ENCODE measurements around the gene BBIP1.

Gene BBIP1

GRCh38 chr10:110861476-110861875 lies 57.5 kb downstream of the BBIP1 start:
- DNase-seq = no peak

- no peak for DNase-seq
These were observed 58.3 kb downstream of the BBIP1 start for GRCh38 chr10:110860576-110861241.

DNA sequence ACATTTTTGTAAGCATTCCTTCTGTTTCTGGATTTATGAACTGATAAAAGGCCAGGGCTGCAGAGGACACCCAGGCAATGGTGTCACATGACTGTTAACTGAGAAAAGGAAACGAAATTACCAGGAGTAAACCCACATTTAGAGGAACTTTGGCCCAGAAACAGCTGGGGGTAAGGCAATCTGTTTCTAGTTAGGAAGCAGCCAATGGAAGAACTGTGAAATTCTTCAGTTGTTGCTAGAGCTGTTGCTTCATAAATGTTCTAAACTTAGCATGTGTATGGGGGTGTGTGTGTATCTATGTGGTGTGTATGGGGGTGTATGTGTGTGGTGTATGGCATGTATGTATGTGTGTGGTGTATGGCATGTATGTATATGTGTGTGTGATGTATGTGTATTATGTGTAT lies 59.0 kb downstream of the BBIP1 start:
- no peak for DNase-seq

DNA sequence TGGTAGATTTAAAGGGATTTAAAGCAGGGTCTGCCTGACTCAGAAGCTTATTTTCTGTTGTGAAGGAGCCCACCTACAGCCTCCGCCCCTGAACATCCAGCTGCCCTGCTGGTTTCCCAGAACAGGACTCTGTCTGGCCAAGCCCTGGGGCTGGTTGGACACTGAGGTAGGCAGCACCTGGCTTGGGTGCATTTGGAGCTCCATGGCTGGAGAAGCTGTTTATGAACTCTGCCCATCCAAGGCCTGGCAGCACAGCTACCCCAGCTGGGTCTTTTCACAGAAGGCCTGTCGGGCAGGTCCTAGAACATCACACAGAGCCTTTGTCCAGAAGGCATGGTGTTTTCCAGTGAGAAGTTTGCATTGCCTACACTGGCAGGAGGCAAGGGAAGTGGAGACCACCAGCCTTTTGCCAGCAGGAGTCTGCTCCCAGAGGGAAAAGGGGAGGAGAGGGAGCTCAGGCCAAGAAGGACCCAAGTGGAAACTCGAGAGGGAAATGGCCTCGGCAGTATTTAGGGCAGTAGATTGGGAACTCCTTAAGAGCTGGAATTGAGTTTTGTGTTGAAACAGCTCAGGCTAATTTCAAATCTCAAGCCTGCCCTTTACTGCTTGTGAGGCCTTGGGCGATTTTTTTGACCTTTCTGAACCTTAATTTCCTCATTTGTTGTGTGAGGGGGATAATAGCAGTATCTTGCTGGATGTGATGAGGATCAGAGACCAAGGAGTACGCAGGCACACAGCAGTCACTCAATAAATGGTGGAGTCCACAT lies 59.6 kb downstream of the BBIP1 start:
- no peak for DNase-seq

- DNase-seq = no peak
These were observed 60.6 kb downstream of the BBIP1 start for GRCh38 chr10:110858297-110858934.

DNA sequence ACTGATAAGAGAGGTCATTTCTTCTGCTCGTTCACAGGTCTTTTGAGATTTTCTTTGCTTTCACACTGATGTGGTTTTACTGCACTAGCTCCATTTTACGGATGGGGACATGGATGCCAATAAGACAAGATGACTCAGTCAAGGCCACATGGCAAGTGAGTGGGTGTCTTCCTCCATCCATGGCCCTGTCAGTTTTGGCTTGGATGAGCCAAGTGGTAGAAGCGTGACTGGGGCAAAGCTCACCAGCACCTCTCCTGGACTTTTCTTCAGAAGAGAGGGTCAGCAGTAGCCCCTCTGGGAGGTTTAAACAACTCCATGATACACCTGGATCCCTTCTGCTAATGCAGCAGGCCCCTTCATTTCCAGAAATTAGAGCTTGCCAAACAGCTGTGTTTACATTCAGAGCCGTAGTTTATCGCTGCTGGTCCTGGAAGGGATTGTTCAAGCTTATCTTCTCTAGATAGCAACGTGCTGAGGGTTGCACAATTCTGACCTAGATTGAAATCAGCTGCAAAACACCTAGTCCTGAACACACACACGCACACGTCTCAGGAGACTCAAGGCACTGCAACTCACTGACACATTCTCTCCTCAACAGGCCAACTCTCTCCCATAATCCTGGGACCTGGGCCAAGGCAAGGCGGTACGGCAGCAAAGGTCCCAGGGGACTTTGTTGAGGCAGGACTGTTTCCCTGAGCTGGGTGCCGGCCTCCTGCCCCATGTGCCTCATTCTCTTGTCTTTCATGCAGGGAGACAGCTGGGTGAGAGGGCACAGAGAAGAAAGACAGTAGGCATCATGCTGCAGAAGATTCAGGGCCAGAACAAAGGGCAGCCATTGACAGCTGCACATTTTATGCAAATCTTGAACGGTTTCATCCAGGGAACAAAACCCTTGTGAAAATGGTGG lies 61.5 kb downstream of the BBIP1 start:
- DNase-seq = no peak

GRCh38 chr10:110853921-110854605 lies 64.9 kb downstream of the BBIP1 start:
- DNase-seq = no peak

- no peak for DNase-seq
These were observed 66.0 kb downstream of the BBIP1 start for GRCh38 chr10:110852947-110853346.

DNA sequence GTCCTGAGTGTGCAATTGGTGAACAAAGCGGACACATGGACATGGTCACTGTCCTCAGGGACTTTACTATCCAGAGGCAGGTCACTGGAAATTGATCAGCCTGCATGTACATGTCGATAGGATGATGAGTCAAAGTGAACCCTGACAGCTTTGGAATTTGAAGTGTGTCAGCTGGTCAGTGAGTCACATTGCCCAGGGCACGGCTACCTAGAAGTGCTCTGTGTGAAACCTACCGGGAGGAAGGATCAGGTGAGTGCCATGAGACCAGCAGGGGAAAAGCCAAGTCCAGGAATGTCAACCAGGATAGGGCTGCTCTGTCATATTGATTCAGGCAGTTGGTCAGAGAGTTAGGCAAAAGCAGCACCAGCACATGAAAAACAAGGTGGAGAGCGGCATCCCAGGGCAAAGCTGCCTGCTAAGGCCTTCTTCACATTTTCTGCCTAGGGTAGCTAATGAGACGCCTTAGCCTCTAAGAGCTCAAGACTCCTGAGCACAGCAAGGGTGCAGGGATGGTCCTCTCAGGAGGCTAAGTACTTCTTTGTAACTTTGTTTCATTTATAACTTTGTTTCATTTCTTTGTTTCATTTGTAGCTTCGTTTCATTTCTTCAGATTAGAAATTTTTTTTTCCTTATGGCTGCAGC lies 66.6 kb downstream of the BBIP1 start:
- DNase-seq = no peak

DNA sequence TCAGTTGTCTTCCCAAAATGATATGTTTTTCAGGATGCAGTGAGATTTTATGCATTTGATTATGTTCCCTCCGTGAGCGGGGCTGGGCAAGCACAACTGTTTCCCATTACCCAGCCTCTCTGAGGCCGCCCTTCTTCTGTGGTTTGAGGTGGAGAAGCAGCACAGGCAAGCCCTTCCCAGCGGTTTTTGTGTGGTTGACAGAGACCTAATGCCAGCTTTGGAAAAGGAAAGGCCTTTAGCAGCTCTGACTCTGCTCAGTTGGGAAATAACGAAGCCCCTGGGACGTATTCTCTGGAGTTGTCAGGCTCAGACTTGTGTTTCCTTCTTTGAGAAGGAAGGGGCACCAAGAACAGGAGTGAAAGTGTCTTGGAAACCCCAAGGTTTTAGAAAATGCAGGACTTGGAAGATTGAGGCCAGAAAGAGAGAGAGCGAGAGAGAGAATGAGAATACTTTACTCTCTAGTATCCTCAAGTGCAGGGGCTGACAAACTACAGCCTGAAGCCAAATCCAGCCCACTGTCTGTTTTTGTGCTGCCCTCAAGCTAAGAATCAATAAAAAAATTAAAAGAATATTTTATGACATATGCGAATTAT lies 67.9 kb downstream of the BBIP1 start:
- DNase-seq = no peak

DNA sequence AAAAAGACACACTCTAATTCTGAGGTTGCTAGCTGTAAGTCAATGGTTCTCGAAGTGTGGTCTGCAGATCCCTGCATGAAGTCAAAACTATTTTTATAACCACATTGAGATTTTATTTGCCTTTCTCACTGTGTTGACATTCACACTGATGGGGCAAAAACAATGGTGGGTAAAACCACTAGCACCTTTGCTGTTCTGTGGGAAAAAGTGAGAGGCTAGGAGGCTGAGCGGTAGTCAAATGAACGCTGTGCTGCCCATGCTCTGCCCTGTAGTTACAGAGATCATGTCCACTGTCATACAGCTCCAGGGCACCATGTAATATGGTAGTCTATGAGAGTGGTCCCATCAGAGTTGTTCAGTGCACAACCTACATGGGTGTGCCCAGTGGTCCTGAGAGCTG lies 68.9 kb downstream of the BBIP1 start:
- no peak for DNase-seq

Data from 8988T (cell line).